ENCODE measurements around the gene UFC1. TPM values are rescaled to one million over a fixed set of nuclear protein-coding genes. Genes with fewer than 3 reads are reported as not detected.

Gene UFC1
- total and polyA plus RNA-seq, 2 experiments from 2014 or later = 57.5 to 77.0 TPM

- ATAC-seq = peak; percentile 64
- H3K36me3 Mint-ChIP-seq (ENCODE audit: low read depth) = no peaks in the 10 kb centered on the region
- no peaks in the 10 kb centered on the region for H3K36me3 ChIP-seq (ENCODE audit: insufficient read depth)
- H3K9me3 Mint-ChIP-seq = no peaks in the 10 kb centered on the region
- no peak overlapping the region for H3K27ac Mint-ChIP-seq
- H3K4me2 ChIP-seq = no peak overlapping the region
- no peak overlapping the region for H2AFZ ChIP-seq
- peaks cover 4% of the 10 kb centered on the region; the same call in 2 of the 3 replicates for H3K4me1 Mint-ChIP-seq
- no peak overlapping the region for H3K4me3 ChIP-seq
- peaks cover 8% of the 10 kb centered on the region; the same call in 1 of the 2 replicates for H3K4me1 ChIP-seq (ENCODE audit: insufficient read depth)
- H3K9me2 ChIP-seq (ENCODE audit: insufficient read depth) = no peaks in the 10 kb centered on the region
- H3K27me3 ChIP-seq (ENCODE audit: insufficient read depth) = no peaks in the 10 kb centered on the region
- H3K79me2 ChIP-seq (replicated peaks; ENCODE audit: insufficient read depth) = peaks cover 12% of the 10 kb centered on the region
- H4K20me1 ChIP-seq (replicated peaks; ENCODE audit: insufficient read depth) = no peaks in the 10 kb centered on the region; the same call in 1 of the 2 replicates
- no peaks in the 10 kb centered on the region for H3K27me3 Mint-ChIP-seq (ENCODE audit: insufficient read depth, low read depth, poor library complexity)
- no peak overlapping the region for H3K4me3 Mint-ChIP-seq
- H3F3A ChIP-seq (replicated peaks; ENCODE audit: low read depth) = no peaks in the 10 kb centered on the region; the same call in 1 of the 2 replicates
- TF ChIP-seq CTCF (conservative IDR thresholded peaks at IDR 0.05; ENCODE audit: low read depth in 2 of 2) = peak; percentile 62 to 65
- TF ChIP-seq STAT1 (IDR thresholded peaks at IDR 0.05; ENCODE audit: unreplicated experiment) = no peak
- peak; percentile 81 for DNase-seq (ENCODE audit: low spot score)
- peak overlapping the region; percentile 4; the same call in 1 of the 2 replicates for H3K27ac ChIP-seq (ENCODE audit: low read depth)
Measured at GRCh38 chr1:161139766-161140165, 14.0 kb upstream of the UFC1 start.

- ATAC-seq = no peak
- TF ChIP-seq ZNF331 (CRISPR knock-in tag; IDR thresholded peaks at IDR 0.05; ENCODE audit: low read depth) = no peak
- no peak for TF ChIP-seq JUNB (IDR thresholded peaks at IDR 0.05; ENCODE audit: unreplicated experiment)
- TF ChIP-seq EZH2 (IDR thresholded peaks at IDR 0.05; ENCODE audit: low read depth, unreplicated experiment) = no peak
- no peak for TF ChIP-seq STAT1 (IDR thresholded peaks at IDR 0.05; ENCODE audit: unreplicated experiment)
- no peak for TF ChIP-seq ZNF114 (CRISPR knock-in tag; IDR thresholded peaks at IDR 0.05)
- no peak for TF ChIP-seq EZH2phosphoT487 (IDR thresholded peaks at IDR 0.05; ENCODE audit: unreplicated experiment)
- TF ChIP-seq, protein P1, sequence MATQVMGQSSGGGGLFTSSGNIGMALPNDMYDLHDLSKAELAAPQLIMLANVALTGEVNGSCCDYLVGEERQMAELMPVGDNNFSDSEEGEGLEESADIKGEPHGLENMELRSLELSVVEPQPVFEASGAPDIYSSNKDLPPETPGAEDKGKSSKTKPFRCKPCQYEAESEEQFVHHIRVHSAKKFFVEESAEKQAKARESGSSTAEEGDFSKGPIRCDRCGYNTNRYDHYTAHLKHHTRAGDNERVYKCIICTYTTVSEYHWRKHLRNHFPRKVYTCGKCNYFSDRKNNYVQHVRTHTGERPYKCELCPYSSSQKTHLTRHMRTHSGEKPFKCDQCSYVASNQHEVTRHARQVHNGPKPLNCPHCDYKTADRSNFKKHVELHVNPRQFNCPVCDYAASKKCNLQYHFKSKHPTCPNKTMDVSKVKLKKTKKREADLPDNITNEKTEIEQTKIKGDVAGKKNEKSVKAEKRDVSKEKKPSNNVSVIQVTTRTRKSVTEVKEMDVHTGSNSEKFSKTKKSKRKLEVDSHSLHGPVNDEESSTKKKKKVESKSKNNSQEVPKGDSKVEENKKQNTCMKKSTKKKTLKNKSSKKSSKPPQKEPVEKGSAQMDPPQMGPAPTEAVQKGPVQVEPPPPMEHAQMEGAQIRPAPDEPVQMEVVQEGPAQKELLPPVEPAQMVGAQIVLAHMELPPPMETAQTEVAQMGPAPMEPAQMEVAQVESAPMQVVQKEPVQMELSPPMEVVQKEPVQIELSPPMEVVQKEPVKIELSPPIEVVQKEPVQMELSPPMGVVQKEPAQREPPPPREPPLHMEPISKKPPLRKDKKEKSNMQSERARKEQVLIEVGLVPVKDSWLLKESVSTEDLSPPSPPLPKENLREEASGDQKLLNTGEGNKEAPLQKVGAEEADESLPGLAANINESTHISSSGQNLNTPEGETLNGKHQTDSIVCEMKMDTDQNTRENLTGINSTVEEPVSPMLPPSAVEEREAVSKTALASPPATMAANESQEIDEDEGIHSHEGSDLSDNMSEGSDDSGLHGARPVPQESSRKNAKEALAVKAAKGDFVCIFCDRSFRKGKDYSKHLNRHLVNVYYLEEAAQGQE (IDR thresholded peaks at IDR 0.05; ENCODE audit: unreplicated experiment) = no peak
- TF ChIP-seq, protein P2, sequence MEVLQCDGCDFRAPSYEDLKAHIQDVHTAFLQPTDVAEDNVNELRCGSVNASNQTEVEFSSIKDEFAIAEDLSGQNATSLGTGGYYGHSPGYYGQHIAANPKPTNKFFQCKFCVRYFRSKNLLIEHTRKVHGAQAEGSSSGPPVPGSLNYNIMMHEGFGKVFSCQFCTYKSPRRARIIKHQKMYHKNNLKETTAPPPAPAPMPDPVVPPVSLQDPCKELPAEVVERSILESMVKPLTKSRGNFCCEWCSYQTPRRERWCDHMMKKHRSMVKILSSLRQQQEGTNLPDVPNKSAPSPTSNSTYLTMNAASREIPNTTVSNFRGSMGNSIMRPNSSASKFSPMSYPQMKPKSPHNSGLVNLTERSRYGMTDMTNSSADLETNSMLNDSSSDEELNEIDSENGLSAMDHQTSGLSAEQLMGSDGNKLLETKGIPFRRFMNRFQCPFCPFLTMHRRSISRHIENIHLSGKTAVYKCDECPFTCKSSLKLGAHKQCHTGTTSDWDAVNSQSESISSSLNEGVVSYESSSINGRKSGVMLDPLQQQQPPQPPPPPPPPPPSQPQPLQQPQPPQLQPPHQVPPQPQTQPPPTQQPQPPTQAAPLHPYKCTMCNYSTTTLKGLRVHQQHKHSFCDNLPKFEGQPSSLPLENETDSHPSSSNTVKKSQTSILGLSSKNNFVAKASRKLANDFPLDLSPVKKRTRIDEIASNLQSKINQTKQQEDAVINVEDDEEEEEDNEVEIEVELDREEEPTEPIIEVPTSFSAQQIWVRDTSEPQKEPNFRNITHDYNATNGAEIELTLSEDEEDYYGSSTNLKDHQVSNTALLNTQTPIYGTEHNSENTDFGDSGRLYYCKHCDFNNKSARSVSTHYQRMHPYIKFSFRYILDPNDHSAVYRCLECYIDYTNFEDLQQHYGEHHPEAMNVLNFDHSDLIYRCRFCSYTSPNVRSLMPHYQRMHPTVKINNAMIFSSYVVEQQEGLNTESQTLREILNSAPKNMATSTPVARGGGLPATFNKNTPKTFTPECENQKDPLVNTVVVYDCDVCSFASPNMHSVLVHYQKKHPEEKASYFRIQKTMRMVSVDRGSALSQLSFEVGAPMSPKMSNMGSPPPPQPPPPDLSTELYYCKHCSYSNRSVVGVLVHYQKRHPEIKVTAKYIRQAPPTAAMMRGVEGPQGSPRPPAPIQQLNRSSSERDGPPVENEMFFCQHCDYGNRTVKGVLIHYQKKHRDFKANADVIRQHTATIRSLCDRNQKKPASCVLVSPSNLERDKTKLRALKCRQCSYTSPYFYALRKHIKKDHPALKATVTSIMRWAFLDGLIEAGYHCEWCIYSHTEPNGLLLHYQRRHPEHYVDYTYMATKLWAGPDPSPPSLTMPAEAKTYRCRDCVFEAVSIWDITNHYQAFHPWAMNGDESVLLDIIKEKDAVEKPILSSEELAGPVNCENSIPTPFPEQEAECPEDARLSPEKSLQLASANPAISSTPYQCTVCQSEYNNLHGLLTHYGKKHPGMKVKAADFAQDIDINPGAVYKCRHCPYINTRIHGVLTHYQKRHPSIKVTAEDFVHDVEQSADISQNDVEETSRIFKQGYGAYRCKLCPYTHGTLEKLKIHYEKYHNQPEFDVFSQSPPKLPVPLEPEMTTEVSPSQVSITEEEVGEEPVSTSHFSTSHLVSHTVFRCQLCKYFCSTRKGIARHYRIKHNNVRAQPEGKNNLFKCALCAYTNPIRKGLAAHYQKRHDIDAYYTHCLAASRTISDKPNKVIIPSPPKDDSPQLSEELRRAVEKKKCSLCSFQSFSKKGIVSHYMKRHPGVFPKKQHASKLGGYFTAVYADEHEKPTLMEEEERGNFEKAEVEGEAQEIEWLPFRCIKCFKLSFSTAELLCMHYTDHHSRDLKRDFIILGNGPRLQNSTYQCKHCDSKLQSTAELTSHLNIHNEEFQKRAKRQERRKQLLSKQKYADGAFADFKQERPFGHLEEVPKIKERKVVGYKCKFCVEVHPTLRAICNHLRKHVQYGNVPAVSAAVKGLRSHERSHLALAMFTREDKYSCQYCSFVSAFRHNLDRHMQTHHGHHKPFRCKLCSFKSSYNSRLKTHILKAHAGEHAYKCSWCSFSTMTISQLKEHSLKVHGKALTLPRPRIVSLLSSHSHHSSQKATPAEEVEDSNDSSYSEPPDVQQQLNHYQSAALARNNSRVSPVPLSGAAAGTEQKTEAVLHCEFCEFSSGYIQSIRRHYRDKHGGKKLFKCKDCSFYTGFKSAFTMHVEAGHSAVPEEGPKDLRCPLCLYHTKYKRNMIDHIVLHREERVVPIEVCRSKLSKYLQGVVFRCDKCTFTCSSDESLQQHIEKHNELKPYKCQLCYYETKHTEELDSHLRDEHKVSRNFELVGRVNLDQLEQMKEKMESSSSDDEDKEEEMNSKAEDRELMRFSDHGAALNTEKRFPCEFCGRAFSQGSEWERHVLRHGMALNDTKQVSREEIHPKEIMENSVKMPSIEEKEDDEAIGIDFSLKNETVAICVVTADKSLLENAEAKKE (CRISPR knock-in tag; IDR thresholded peaks at IDR 0.05) = no peak
Measured at GRCh38 chr1:161140755-161141400, 12.9 kb upstream of the UFC1 start.

More at GRCh38 chr1:161140755-161141400, 12.9 kb upstream of the UFC1 start:
- Histone ChIP-seq H4K20me1 (replicated peaks; ENCODE audit: insufficient read depth) (no peaks in the 10 kb centered on the region; the same call in 1 of the 2 replicates), H3K27ac (ENCODE audit: low read depth) (no peak overlapping the region), H3K79me2 (replicated peaks; ENCODE audit: insufficient read depth) (0 out of 2 replicates have a peak, but pooled peaks cover 1% of the 10 kb centered on the region), H3K27me3 (ENCODE audit: insufficient read depth) (no peaks in the 10 kb centered on the region), H2AFZ (no peak overlapping the region), H3K4me3 (no peak overlapping the region), H3K36me3 (ENCODE audit: insufficient read depth) (no peaks in the 10 kb centered on the region), H3K4me2 (no peak overlapping the region), H3F3A (replicated peaks; ENCODE audit: low read depth) (no peaks in the 10 kb centered on the region; the same call in 1 of the 2 replicates), H3K9me2 (ENCODE audit: insufficient read depth) (no peaks in the 10 kb centered on the region), H3K4me1 (ENCODE audit: insufficient read depth) (0 out of 2 replicates have a peak, but pooled peaks cover 8% of the 10 kb centered on the region)
- DNase-seq (ENCODE audit: low spot score) = no peak
- H3K4me3 Mint-ChIP-seq = no peak overlapping the region
- no peak overlapping the region for H3K27ac Mint-ChIP-seq
- peaks cover 3% of the 10 kb centered on the region for H3K27me3 Mint-ChIP-seq (ENCODE audit: insufficient read depth, low read depth, poor library complexity)
- no peaks in the 10 kb centered on the region for H3K36me3 Mint-ChIP-seq (ENCODE audit: low read depth)
- H3K4me1 Mint-ChIP-seq = peaks cover 4% of the 10 kb centered on the region; the same call in 2 of the 3 replicates
- H3K9me3 Mint-ChIP-seq = no peaks in the 10 kb centered on the region
